Stomach smooth muscle (tissue), 2 donors: ENCODE data around the gene MON2.

ENCODE experiments used
- H3K27ac ChIP-seq: one replicate; pipeline ENCODE4 v1.7.0; 2013; ENCODE audit warnings: mild to moderate bottlenecking, low read length, inconsistent platforms
- H3K27me3 ChIP-seq, 2 donors: one replicate each; pipeline ENCODE4 v1.7.0; 2013; ENCODE audit warnings: low read length in 2 of 2; ENCODE audit not compliant: insufficient read depth in 2 of 2, control insufficient read depth in 1 of 2
- H3K36me3 ChIP-seq, 2 donors: one replicate each; pipeline ENCODE4 v1.7.0; 2013; ENCODE audit warnings: low read length in 2 of 2; ENCODE audit not compliant: control insufficient read depth in 2 of 2, insufficient read depth in 2 of 2
- H3K4me1 ChIP-seq: one replicate; pipeline ENCODE4 v1.7.0; 2013; ENCODE audit warnings: low read length; ENCODE audit not compliant: control insufficient read depth, insufficient read depth
- H3K4me3 ChIP-seq, 2 donors: one replicate each; pipeline ENCODE4 v1.7.0; 2013; ENCODE audit warnings: low read length in 2 of 2
- H3K9ac ChIP-seq, 2 donors: one replicate each; pipeline ENCODE4 v1.7.0; 2013; ENCODE audit warnings: low read length in 2 of 2, mild to moderate bottlenecking in 1 of 2
- H3K9me3 ChIP-seq, 2 donors: one replicate each; pipeline ENCODE4 v1.7.0; 2013; ENCODE audit warnings: low read length in 2 of 2; ENCODE audit not compliant: control insufficient read depth in 2 of 2
- donor health status: healthy.
- donor health status: Pancreatic carcinoma.

MON2 gene

GRCh38 chr12:62588916-62589315 lies 122.3 kb downstream of the MON2 start:
- no peaks in the 10 kb centered on the region for H3K4me1 ChIP-seq
- no peak overlapping the region for H3K27ac ChIP-seq
- H3K27me3 ChIP-seq: no peaks in the 10 kb centered on the region
- H3K9me3 ChIP-seq: no peaks in the 10 kb centered on the region
- H3K4me3 ChIP-seq: no peak overlapping the region
- H3K9ac ChIP-seq: no peak overlapping the region
- peaks cover 0 to 2% of the 10 kb centered on the region in 2 donors for H3K36me3 ChIP-seq

- H3K4me3 ChIP-seq: no peak overlapping the region
- no peak overlapping the region for H3K9ac ChIP-seq
- no peaks in the 10 kb centered on the region for H3K27me3 ChIP-seq
- no peaks in the 10 kb centered on the region for H3K4me1 ChIP-seq
- peaks cover 0 to 2% of the 10 kb centered on the region in 2 donors for H3K36me3 ChIP-seq
- no peak overlapping the region for H3K27ac ChIP-seq
- no peaks in the 10 kb centered on the region for H3K9me3 ChIP-seq
Measured at GRCh38 chr12:62597253-62597652, 130.6 kb downstream of the MON2 start.

GRCh38 chr12:62598846-62599245 lies 132.2 kb downstream of the MON2 start:
- no peaks in the 10 kb centered on the region for H3K27me3 ChIP-seq
- no peaks in the 10 kb centered on the region for H3K36me3 ChIP-seq
- H3K9me3 ChIP-seq: no peaks in the 10 kb centered on the region
- H3K4me1 ChIP-seq: no peaks in the 10 kb centered on the region
- no peak overlapping the region for H3K27ac ChIP-seq
- H3K4me3 ChIP-seq: no peak overlapping the region
- no peak overlapping the region for H3K9ac ChIP-seq

- H3K4me3 ChIP-seq: no peak overlapping the region
- H3K36me3 ChIP-seq: no peaks in the 10 kb centered on the region
- H3K9me3 ChIP-seq: no peaks in the 10 kb centered on the region
- H3K27me3 ChIP-seq: no peaks in the 10 kb centered on the region
- no peaks in the 10 kb centered on the region for H3K4me1 ChIP-seq
- no peak overlapping the region for H3K9ac ChIP-seq
- H3K27ac ChIP-seq: no peak overlapping the region
Measured at GRCh38 chr12:62599854-62600437, 133.3 kb downstream of the MON2 start.

GRCh38 chr12:62601765-62602164 lies 135.1 kb downstream of the MON2 start:
- Histone ChIP-seq H3K9me3 (no peaks in the 10 kb centered on the region), H3K4me1 (no peaks in the 10 kb centered on the region), H3K27me3 (no peaks in the 10 kb centered on the region), H3K36me3 (no peaks in the 10 kb centered on the region), H3K27ac (peak overlapping the region; percentile 98), H3K9ac (peak overlapping the region; percentile 92 to 95), H3K4me3 (peak overlapping the region; percentile 86)

- H3K27ac ChIP-seq: peak overlapping the region; percentile 98
- H3K27me3 ChIP-seq: no peaks in the 10 kb centered on the region
- no peaks in the 10 kb centered on the region for H3K36me3 ChIP-seq
- H3K9me3 ChIP-seq: no peaks in the 10 kb centered on the region
- H3K9ac ChIP-seq: peak overlapping the region; percentile 92 to 95
- H3K4me1 ChIP-seq: no peaks in the 10 kb centered on the region
- H3K4me3 ChIP-seq: peak overlapping the region; percentile 86
Measured at GRCh38 chr12:62602255-62603060, 135.8 kb downstream of the MON2 start.

GRCh38 chr12:62603061-62603810 lies 136.6 kb downstream of the MON2 start:
- H3K27me3 ChIP-seq: no peaks in the 10 kb centered on the region
- H3K9ac ChIP-seq: peak overlapping the region; percentile 92 to 95
- peak overlapping the region; percentile 98 for H3K27ac ChIP-seq
- peak overlapping the region; percentile 86 for H3K4me3 ChIP-seq
- no peaks in the 10 kb centered on the region for H3K4me1 ChIP-seq
- H3K9me3 ChIP-seq: no peaks in the 10 kb centered on the region
- H3K36me3 ChIP-seq: no peaks in the 10 kb centered on the region

GRCh38 chr12:62603811-62604098 lies 137.1 kb downstream of the MON2 start:
- Histone ChIP-seq H3K4me1 (no peaks in the 10 kb centered on the region), H3K27me3 (no peaks in the 10 kb centered on the region), H3K36me3 (no peaks in the 10 kb centered on the region), H3K4me3 (peak overlapping the region; percentile 86), H3K9me3 (no peaks in the 10 kb centered on the region), H3K9ac (peak overlapping the region; percentile 92 to 95), H3K27ac (peak overlapping the region; percentile 98)

- Histone ChIP-seq H3K4me1 (no peaks in the 10 kb centered on the region), H3K4me3 (peak overlapping the region; percentile 86), H3K9ac (peak overlapping the region; percentile 92 to 95), H3K27me3 (no peaks in the 10 kb centered on the region), H3K9me3 (no peaks in the 10 kb centered on the region), H3K36me3 (no peaks in the 10 kb centered on the region), H3K27ac (peak overlapping the region; percentile 98)
Measured at GRCh38 chr12:62604373-62604772, 137.7 kb downstream of the MON2 start.

- Histone ChIP-seq H3K36me3 (no peaks in the 10 kb centered on the region), H3K4me1 (no peaks in the 10 kb centered on the region), H3K9ac (peak overlapping the region in 1 of 2 donors; percentile 92), H3K9me3 (no peaks in the 10 kb centered on the region), H3K4me3 (peak overlapping the region; percentile 86), H3K27ac (no peak overlapping the region), H3K27me3 (no peaks in the 10 kb centered on the region)
Measured at GRCh38 chr12:62604871-62605270, 138.2 kb downstream of the MON2 start.
